ENCODE measurements around the gene BHMT.

Gene BHMT

GRCh38 chr5:79076819-79077218 is 34.8 kb upstream of the BHMT start:
- H3K4me3 ChIP-seq (ENCODE audit: low read depth, low read length) = no peak overlapping the region
- no peak for DNase-seq (ENCODE audit: low read depth)
- TF ChIP-seq CTCF (IDR thresholded peaks at IDR 0.05; ENCODE audit: low read depth, low read length, missing control alignments) = no peak
- in situ Hi-C loops (cut with HindIII; ENCODE audit: low sequenced_read_pairs) = no loop called here

GRCh38 chr5:79077680-79078365 is 33.8 kb upstream of the BHMT start:
- TF ChIP-seq CTCF (IDR thresholded peaks at IDR 0.05; ENCODE audit: low read depth, low read length, missing control alignments) = no peak
- H3K4me3 ChIP-seq (ENCODE audit: low read depth, low read length) = no peak overlapping the region
- in situ Hi-C loops (cut with HindIII; ENCODE audit: low sequenced_read_pairs) = no loop called here
- no peak for DNase-seq (ENCODE audit: low read depth)

GRCh38 chr5:79080804-79081203 is 30.8 kb upstream of the BHMT start:
- no peak overlapping the region for H3K4me3 ChIP-seq (ENCODE audit: low read depth, low read length)
- in situ Hi-C loops (cut with HindIII; ENCODE audit: low sequenced_read_pairs) = no loop called here
- no peak for DNase-seq (ENCODE audit: low read depth)
- TF ChIP-seq CTCF (IDR thresholded peaks at IDR 0.05; ENCODE audit: low read depth, low read length, missing control alignments) = no peak

GRCh38 chr5:79081779-79082178 is 29.8 kb upstream of the BHMT start:
- in situ Hi-C loops (cut with HindIII; ENCODE audit: low sequenced_read_pairs) = no loop called here
- no peak for TF ChIP-seq CTCF (IDR thresholded peaks at IDR 0.05; ENCODE audit: low read depth, low read length, missing control alignments)
- H3K4me3 ChIP-seq (ENCODE audit: low read depth, low read length) = no peak overlapping the region
- no peak for DNase-seq (ENCODE audit: low read depth)

- no peak for DNase-seq (ENCODE audit: low read depth)
- TF ChIP-seq CTCF (IDR thresholded peaks at IDR 0.05; ENCODE audit: low read depth, low read length, missing control alignments) = no peak
- in situ Hi-C loops (cut with HindIII; ENCODE audit: low sequenced_read_pairs) = no loop called here
- H3K4me3 ChIP-seq (ENCODE audit: low read depth, low read length) = no peak overlapping the region
Measured at GRCh38 chr5:79086116-79086515, 25.5 kb upstream of the BHMT start.

GRCh38 chr5:79088507-79088906 is 23.1 kb upstream of the BHMT start:
- in situ Hi-C loops (cut with HindIII; ENCODE audit: low sequenced_read_pairs) = no loop called here
- no peak for TF ChIP-seq CTCF (IDR thresholded peaks at IDR 0.05; ENCODE audit: low read depth, low read length, missing control alignments)
- no peak overlapping the region for H3K4me3 ChIP-seq (ENCODE audit: low read depth, low read length)
- DNase-seq (ENCODE audit: low read depth) = no peak

Measured in astrocyte of the cerebellum (primary cell).